Measurements from ENCODE around the gene SFXN1.

The SFXN1 gene

DNA sequence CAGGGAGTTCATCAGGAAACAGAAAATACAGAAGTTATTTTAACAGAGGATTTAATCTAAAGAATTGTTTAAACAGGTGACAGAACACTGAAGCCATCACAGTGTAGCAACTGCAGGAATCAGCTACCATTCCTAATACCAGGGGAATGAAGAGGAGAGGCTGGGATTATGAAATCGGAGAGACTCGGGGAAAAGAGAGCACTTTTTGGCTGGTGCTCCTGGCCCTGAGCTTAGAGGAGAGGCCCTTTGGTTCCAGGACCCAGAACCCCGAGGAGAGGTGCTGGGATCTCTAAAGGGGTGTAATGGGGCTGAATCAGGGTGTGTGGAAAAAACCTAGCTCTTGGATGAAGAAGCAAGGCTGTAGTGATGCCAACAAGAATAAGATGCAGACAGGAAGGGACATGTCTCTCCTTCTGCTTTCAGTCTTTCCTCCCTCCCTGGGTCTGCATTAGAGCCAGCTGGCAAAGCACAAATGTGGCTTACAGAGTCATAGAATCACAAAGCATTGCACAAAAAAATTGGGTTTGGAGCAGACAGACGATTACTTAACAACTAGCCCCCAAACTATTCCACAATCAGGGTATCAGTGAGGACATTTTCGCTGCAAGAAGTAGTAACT is 11.6 kb upstream of the SFXN1 start:
- H3K4me3 ChIP-seq (replicated peaks in 1 of 2; ENCODE audit: low read depth in 2 of 2, low read length in 2 of 2): no peak overlapping the region
- peak; percentile 10 to 47 for DNase-seq (ENCODE audit: low read depth in 2 of 2)
- TF ChIP-seq CTCF (IDR thresholded peaks at IDR 0.05; ENCODE audit: low read depth, low read length): no peak

DNA sequence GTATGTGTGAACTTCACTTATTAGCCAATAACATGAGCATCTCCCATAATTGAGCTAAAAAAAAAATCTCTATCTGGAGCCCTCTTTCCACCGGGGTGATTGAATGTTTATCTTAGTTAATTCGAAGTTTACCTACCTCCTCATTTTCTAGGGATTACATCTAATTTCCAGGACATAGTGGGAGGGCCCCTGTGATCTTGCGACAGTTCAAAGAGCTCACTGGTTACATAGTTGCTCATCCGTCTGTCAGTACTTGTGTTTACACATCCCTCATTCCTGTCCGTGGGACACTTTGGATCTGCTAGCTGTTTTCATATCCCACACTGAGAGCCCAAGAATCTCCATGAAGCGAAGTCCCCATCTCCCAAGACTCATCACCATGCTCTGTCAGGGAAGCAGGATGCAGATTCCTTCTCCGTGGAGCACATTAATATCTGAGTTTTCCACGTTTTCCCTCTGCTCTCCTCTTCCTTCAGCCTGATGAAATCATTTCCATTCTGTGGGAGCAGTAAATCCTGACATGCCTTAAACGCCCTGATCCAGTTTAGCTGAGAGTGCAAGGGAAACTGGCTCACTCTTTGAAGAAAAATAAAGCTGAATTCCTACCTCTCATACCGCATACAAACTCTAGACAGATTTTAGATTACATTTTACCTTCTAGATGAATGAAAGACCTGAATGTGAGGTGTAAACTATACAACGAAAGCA is 10.2 kb upstream of the SFXN1 start:
- DNase-seq (ENCODE audit: low read depth in 2 of 2): no peak
- no peak for TF ChIP-seq CTCF (IDR thresholded peaks at IDR 0.05; ENCODE audit: low read depth, low read length)
- H3K4me3 ChIP-seq (replicated peaks in 1 of 2; ENCODE audit: low read depth in 2 of 2, low read length in 2 of 2): no peak overlapping the region

DNA sequence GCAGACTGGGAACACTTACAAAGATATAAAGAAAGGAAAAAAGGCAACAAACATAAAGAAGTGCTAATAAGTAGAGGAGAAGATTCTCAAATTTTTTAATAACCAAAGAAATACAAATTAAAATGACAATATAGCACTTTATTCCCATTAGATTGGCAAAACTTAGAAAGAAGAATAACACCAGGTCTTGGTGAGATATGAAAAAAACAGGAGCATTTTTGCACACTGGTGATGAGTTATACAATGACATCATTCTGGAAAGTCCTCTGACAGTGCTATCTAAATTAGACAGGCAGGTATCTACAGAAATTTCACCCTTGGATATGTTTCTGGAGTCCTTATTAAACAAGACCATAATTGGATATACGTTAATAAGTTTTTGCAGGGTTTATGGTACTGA is 9.5 kb upstream of the SFXN1 start:
- H3K4me3 ChIP-seq (replicated peaks in 1 of 2; ENCODE audit: low read depth in 2 of 2, low read length in 2 of 2): no peak overlapping the region
- no peak for DNase-seq (ENCODE audit: low read depth in 2 of 2)
- no peak for TF ChIP-seq CTCF (IDR thresholded peaks at IDR 0.05; ENCODE audit: low read depth, low read length)

- no peak for TF ChIP-seq CTCF (IDR thresholded peaks at IDR 0.05; ENCODE audit: low read depth, low read length)
- no peak for DNase-seq (ENCODE audit: low read depth in 2 of 2)
- no peak overlapping the region for H3K4me3 ChIP-seq (replicated peaks in 1 of 2; ENCODE audit: low read depth in 2 of 2, low read length in 2 of 2)
Observed at GRCh38 chr5:175469916-175470315, 8.4 kb upstream of the SFXN1 start.

GRCh38 chr5:175470781-175471180 is 7.6 kb upstream of the SFXN1 start:
- TF ChIP-seq CTCF (IDR thresholded peaks at IDR 0.05; ENCODE audit: low read depth, low read length): no peak
- no peak for DNase-seq (ENCODE audit: low read depth in 2 of 2)
- no peak overlapping the region for H3K4me3 ChIP-seq (replicated peaks in 1 of 2; ENCODE audit: low read depth in 2 of 2, low read length in 2 of 2)

DNA sequence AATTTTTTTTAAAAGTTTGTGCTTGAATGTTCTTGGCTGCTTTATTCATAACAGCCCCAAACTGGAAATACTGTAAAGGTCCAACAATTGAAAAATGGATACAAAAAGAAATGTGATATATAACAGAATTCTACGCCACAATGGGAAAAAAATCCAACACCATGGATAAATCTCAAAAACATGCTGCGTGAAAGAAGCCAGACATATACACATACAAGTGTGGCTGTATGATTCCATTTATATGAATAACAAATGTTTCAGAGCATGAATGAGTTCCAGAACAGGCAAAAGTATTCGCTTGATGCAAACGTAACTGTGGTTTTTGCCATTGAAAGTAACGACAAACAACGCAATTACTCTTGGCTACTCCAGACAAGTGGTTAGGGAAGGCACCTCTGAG is 7.2 kb upstream of the SFXN1 start:
- no peak for DNase-seq (ENCODE audit: low read depth in 2 of 2)
- no peak for TF ChIP-seq CTCF (IDR thresholded peaks at IDR 0.05; ENCODE audit: low read depth, low read length)
- no peak overlapping the region for H3K4me3 ChIP-seq (replicated peaks in 1 of 2; ENCODE audit: low read depth in 2 of 2, low read length in 2 of 2)
